Prostate gland (tissue), 2 donors: Measurements from ENCODE around the gene SAMSN1. TPM values are rescaled to one million over a fixed set of nuclear protein-coding genes. Genes with fewer than 3 reads are reported as not detected.

Experiments used
- DNase-seq: peaks from one replicate; pipeline ENCODE4 v3.0.0-alpha.2; 2019; ENCODE audit warnings: low spot score
- H3K27ac ChIP-seq, 2 donors: fragments of 200-600 bp; sonication (generic); 2 replicates each; pipeline ENCODE4 v1.5.1; 2017 to 2019
- H3K27me3 ChIP-seq: fragments of 200-600 bp; sonication (generic); replicated peaks from 2 replicates; pipeline ENCODE4 v1.5.1; 2019; ENCODE audit not compliant: insufficient read depth
- H3K36me3 ChIP-seq, 2 donors: fragments of 200-600 bp; sonication (generic); 1 replicate in 1 of 2; 2 replicates in 1 of 2; pipeline versions ENCODE4 v1.5.1 to v1.8.1; 2017 to 2019
- H3K4me1 ChIP-seq: fragments of 200-600 bp; sonication (generic); replicated peaks from 2 replicates; pipeline ENCODE4 v1.5.1; 2019
- H3K4me3 ChIP-seq, 2 donors: fragments of 200-600 bp; sonication (generic); 2 replicates each; pipeline ENCODE4 v1.5.1; 2017 to 2019
- H3K9me3 ChIP-seq: fragments of 200-600 bp; sonication (generic); 2 replicates; pipeline ENCODE4 v1.5.1; 2017
- POLR2A ChIP-seq: fragments of 450-650 bp; IDR thresholded peaks from one replicate; pipeline ENCODE4 v1.6.1; 2016; ENCODE audit warnings: antibody characterized with exemption, mild to moderate bottlenecking
- POLR2AphosphoS5 ChIP-seq: sonication (generic); formaldehyde crosslinking; IDR thresholded peaks from one replicate; pipeline ENCODE4 v1.6.1; 2017; ENCODE audit warnings: antibody characterized with exemption
- WGBS: methylation state at CpG from one replicate; pipeline ENCODE4 v1.1.5; 2018; 5-methylcytosine and 5-hydroxymethylcytosine counted together
- intact Hi-C: fragments of 100-400 bp; cut with DNase I; formaldehyde crosslinking; loops from one replicate; pipeline ENCODE4 v1.14.2; 2022
- total RNA-seq, 2 donors: library from RNA; depleted of rRNA; stranded (reverse); fragments of >200 nt; gene quantifications; one replicate each; pipeline ENCODE4 v1.1.0, GENCODE V29; 2016
- TF ChIP-seq, protein P1 (sequence below), 4 experiments: fragments of 200-600 bp in 2 of 4; fragments of 450-650 bp in 2 of 4; sonication (generic) in 2 of 4; IDR thresholded peaks; 1 replicate in 3 of 4; 2 replicates in 1 of 4; pipeline ENCODE4 v1.5.1; 2016 to 2019; ENCODE audit warnings: antibody characterized with exemption in 4 of 4, mild to moderate bottlenecking in 2 of 4, moderate library complexity in 2 of 4

SAMSN1 gene
- total RNA-seq, 2 donors from 2014 or later = 1.1 TPM

DNA sequence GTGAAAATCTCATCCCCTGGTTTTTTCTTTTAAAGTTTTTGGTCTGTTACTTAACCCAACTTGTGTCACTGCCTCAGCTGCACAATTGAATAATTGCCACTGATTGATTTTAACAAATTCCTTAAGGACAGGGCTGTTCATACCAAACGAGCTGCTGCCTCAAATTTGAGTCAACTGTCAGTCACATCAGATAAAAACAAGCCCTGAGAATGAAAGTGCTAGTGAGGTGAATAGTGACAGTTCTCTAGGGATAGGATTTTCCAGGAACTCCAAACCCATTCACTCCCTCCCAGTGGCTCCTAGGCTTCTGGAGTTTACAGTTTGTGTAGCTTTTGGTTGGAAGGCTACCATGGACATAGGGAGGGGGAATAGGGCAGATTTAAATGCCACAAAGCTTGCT lies 79.4 kb downstream of the SAMSN1 start:
- H3K9me3 ChIP-seq = no peaks in the 10 kb centered on the region
- H3K27me3 ChIP-seq = no peaks in the 10 kb centered on the region
- no peak overlapping the region for H3K27ac ChIP-seq
- DNase-seq = no peak
- H3K36me3 ChIP-seq = no peaks in the 10 kb centered on the region
- H3K4me3 ChIP-seq = no peak overlapping the region
- intact Hi-C loops = no loop called here
- no peaks in the 10 kb centered on the region for H3K4me1 ChIP-seq
- TF ChIP-seq, protein P1, sequence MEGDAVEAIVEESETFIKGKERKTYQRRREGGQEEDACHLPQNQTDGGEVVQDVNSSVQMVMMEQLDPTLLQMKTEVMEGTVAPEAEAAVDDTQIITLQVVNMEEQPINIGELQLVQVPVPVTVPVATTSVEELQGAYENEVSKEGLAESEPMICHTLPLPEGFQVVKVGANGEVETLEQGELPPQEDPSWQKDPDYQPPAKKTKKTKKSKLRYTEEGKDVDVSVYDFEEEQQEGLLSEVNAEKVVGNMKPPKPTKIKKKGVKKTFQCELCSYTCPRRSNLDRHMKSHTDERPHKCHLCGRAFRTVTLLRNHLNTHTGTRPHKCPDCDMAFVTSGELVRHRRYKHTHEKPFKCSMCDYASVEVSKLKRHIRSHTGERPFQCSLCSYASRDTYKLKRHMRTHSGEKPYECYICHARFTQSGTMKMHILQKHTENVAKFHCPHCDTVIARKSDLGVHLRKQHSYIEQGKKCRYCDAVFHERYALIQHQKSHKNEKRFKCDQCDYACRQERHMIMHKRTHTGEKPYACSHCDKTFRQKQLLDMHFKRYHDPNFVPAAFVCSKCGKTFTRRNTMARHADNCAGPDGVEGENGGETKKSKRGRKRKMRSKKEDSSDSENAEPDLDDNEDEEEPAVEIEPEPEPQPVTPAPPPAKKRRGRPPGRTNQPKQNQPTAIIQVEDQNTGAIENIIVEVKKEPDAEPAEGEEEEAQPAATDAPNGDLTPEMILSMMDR (IDR thresholded peaks at IDR 0.05) = no peak
- no peak for TF ChIP-seq POLR2A
- no peak for TF ChIP-seq POLR2AphosphoS5
- 34% methylated on average over 1 of the region's 1 CpG for WGBS

- Histone ChIP-seq H3K36me3 (no peaks in the 10 kb centered on the region), H3K9me3 (no peaks in the 10 kb centered on the region), H3K4me3 (no peak overlapping the region), H3K27ac (no peak overlapping the region), H3K27me3 (no peaks in the 10 kb centered on the region), H3K4me1 (no peaks in the 10 kb centered on the region)
- intact Hi-C loops = no loop called here
- no peak for DNase-seq
- WGBS = 98% methylated on average over 3 of the region's 3 CpGs
- TF ChIP-seq POLR2A (no peak), POLR2AphosphoS5 (no peak)
- TF ChIP-seq, protein P1 (IDR thresholded peaks at IDR 0.05) = no peak
Observed at GRCh38 chr21:14457762-14458161, 88.4 kb downstream of the SAMSN1 start.

GRCh38 chr21:14456911-14457310 lies 89.2 kb downstream of the SAMSN1 start:
- intact Hi-C loops = no loop called here
- no peaks in the 10 kb centered on the region for H3K36me3 ChIP-seq
- no peak for DNase-seq
- H3K27ac ChIP-seq = no peak overlapping the region
- TF ChIP-seq POLR2AphosphoS5 (no peak), POLR2A (no peak)
- TF ChIP-seq, protein P1 (IDR thresholded peaks at IDR 0.05) = no peak
- no peaks in the 10 kb centered on the region for H3K4me1 ChIP-seq
- no peaks in the 10 kb centered on the region for H3K27me3 ChIP-seq
- H3K9me3 ChIP-seq = no peaks in the 10 kb centered on the region
- 89% methylated on average over 1 of the region's 1 CpG for WGBS
- H3K4me3 ChIP-seq = no peak overlapping the region

GRCh38 chr21:14454016-14455009 lies 91.8 kb downstream of the SAMSN1 start:
- H3K36me3 ChIP-seq = no peaks in the 10 kb centered on the region
- intact Hi-C loops = no loop called here
- 43% methylated on average over 8 of the region's 8 CpGs for WGBS
- no peaks in the 10 kb centered on the region for H3K27me3 ChIP-seq
- no peak for TF ChIP-seq POLR2AphosphoS5
- TF ChIP-seq, protein P1 (IDR thresholded peaks at IDR 0.05) = no peak
- no peak for TF ChIP-seq POLR2A
- no peak overlapping the region for H3K4me3 ChIP-seq
- no peaks in the 10 kb centered on the region for H3K4me1 ChIP-seq
- no peak overlapping the region for H3K27ac ChIP-seq
- no peaks in the 10 kb centered on the region for H3K9me3 ChIP-seq
- DNase-seq = no peak
